Liver (tissue), 3 donors: ENCODE data around the gene KRTAP10-5.

ENCODE experiments used
- FOXA1 ChIP-seq: IDR thresholded peaks from 2 replicates; pipeline ENCODE4 v1.6.1; 2016; ENCODE audit warnings: antibody characterized with exemption
- NR2F2 ChIP-seq: IDR thresholded peaks from 2 replicates; pipeline ENCODE4 v1.6.1; 2016; ENCODE audit warnings: antibody characterized with exemption
- TF ChIP-seq, protein P1 (sequence below): fragments of 150-350 bp; IDR thresholded peaks from 2 replicates; pipeline ENCODE4 v1.5.1; 2017; ENCODE audit warnings: improper control_type of control experiment, low read depth, low read length; ENCODE audit not compliant: missing input control
- TF ChIP-seq, protein P2 (sequence below): IDR thresholded peaks from 2 replicates; pipeline ENCODE4 v1.6.1; 2016; ENCODE audit warnings: antibody characterized with exemption
- TF ChIP-seq, protein P3 (sequence below): IDR thresholded peaks from 2 replicates; pipeline ENCODE4 v1.6.1; 2016; ENCODE audit warnings: antibody characterized with exemption
- donor health status: healthy.
- donor health status: healthy.

GRCh38 chr21:44609193-44609592 is 28.8 kb upstream of the KRTAP10-5 start:
- TF ChIP-seq, protein P1, sequence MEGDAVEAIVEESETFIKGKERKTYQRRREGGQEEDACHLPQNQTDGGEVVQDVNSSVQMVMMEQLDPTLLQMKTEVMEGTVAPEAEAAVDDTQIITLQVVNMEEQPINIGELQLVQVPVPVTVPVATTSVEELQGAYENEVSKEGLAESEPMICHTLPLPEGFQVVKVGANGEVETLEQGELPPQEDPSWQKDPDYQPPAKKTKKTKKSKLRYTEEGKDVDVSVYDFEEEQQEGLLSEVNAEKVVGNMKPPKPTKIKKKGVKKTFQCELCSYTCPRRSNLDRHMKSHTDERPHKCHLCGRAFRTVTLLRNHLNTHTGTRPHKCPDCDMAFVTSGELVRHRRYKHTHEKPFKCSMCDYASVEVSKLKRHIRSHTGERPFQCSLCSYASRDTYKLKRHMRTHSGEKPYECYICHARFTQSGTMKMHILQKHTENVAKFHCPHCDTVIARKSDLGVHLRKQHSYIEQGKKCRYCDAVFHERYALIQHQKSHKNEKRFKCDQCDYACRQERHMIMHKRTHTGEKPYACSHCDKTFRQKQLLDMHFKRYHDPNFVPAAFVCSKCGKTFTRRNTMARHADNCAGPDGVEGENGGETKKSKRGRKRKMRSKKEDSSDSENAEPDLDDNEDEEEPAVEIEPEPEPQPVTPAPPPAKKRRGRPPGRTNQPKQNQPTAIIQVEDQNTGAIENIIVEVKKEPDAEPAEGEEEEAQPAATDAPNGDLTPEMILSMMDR = no peak
- TF ChIP-seq, protein P2, sequence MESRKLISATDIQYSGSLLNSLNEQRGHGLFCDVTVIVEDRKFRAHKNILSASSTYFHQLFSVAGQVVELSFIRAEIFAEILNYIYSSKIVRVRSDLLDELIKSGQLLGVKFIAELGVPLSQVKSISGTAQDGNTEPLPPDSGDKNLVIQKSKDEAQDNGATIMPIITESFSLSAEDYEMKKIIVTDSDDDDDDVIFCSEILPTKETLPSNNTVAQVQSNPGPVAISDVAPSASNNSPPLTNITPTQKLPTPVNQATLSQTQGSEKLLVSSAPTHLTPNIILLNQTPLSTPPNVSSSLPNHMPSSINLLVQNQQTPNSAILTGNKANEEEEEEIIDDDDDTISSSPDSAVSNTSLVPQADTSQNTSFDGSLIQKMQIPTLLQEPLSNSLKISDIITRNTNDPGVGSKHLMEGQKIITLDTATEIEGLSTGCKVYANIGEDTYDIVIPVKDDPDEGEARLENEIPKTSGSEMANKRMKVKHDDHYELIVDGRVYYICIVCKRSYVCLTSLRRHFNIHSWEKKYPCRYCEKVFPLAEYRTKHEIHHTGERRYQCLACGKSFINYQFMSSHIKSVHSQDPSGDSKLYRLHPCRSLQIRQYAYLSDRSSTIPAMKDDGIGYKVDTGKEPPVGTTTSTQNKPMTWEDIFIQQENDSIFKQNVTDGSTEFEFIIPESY = no peak
- TF ChIP-seq FOXA1 (no peak), NR2F2 (no peak)
- TF ChIP-seq, protein P3, sequence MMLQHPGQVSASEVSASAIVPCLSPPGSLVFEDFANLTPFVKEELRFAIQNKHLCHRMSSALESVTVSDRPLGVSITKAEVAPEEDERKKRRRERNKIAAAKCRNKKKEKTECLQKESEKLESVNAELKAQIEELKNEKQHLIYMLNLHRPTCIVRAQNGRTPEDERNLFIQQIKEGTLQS = no peak
